OCI-LY3 (cell line): ENCODE data around the gene WHRN.

Experiments
- EZH2phosphoT487 ChIP-seq: fragments of 200-600 bp; shearing (Covaris generic); IDR thresholded peaks from 2 replicates; pipeline ENCODE4 v1.6.1; 2018; ENCODE audit warnings: antibody characterized with exemption, mixed run types, low read depth
- TF ChIP-seq, protein P1 (sequence below): fragments of 200-600, 300-600 bp; sonication (generic); IDR thresholded peaks from 2 replicates; pipeline ENCODE4 v1.5.1; 2014; ENCODE audit warnings: antibody characterized with exemption, low read length, low read depth

DNA sequence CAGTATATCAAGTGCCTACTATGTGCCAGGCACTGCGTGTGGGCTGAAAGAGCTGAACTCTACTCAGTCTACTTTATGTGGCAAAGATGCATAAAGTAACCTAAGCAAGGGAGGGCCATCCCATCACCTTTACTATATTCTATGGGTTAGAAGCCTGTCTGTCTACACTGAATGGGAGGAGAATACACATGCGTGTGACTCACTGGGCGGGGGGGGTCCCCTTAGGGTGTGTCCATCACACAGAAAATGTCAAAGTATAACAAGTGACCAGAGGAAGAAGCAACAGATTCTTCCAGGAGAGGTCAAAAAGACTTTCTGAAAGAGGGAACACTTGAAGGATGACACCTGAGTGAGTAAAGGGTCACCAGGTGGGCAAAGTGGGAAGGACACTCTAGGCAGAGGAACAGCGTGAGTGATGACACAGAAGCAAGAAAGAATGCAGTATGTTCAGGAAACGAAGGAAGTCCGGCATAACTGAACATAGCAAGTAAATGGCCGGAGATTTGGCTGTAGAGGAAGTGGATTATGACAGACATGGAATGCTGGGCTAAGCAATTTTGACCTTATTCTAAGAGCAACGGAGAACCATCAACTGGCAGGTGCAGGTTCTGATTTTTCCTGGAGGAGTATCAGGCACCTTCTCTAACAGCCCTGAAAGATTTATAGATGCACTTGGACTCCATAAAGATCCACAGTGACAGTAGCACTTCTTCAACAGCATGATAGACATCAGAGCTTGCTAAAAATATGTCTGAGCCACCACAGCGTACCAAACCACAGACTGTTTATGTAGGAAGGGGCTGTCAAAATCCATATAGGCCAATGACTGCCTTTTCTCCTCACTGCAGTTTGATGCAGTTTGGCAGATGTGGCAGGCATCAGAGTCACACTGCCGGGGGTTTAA, 8.0 kb upstream of the WHRN start:
- TF ChIP-seq, protein P1, sequence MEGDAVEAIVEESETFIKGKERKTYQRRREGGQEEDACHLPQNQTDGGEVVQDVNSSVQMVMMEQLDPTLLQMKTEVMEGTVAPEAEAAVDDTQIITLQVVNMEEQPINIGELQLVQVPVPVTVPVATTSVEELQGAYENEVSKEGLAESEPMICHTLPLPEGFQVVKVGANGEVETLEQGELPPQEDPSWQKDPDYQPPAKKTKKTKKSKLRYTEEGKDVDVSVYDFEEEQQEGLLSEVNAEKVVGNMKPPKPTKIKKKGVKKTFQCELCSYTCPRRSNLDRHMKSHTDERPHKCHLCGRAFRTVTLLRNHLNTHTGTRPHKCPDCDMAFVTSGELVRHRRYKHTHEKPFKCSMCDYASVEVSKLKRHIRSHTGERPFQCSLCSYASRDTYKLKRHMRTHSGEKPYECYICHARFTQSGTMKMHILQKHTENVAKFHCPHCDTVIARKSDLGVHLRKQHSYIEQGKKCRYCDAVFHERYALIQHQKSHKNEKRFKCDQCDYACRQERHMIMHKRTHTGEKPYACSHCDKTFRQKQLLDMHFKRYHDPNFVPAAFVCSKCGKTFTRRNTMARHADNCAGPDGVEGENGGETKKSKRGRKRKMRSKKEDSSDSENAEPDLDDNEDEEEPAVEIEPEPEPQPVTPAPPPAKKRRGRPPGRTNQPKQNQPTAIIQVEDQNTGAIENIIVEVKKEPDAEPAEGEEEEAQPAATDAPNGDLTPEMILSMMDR = no peak
- TF ChIP-seq EZH2phosphoT487 = no peak
